ENCODE measurements around the gene NELFA. TPM values are rescaled to one million over a fixed set of nuclear protein-coding genes. Genes with fewer than 3 reads are reported as not detected.

NELFA gene
- total and polyA plus RNA-seq, 2 of the 13 experiments (the other 11 are each of a cell fraction or from before 2014, with no cell fraction given) = 13.3 to 18.5 TPM

DNA sequence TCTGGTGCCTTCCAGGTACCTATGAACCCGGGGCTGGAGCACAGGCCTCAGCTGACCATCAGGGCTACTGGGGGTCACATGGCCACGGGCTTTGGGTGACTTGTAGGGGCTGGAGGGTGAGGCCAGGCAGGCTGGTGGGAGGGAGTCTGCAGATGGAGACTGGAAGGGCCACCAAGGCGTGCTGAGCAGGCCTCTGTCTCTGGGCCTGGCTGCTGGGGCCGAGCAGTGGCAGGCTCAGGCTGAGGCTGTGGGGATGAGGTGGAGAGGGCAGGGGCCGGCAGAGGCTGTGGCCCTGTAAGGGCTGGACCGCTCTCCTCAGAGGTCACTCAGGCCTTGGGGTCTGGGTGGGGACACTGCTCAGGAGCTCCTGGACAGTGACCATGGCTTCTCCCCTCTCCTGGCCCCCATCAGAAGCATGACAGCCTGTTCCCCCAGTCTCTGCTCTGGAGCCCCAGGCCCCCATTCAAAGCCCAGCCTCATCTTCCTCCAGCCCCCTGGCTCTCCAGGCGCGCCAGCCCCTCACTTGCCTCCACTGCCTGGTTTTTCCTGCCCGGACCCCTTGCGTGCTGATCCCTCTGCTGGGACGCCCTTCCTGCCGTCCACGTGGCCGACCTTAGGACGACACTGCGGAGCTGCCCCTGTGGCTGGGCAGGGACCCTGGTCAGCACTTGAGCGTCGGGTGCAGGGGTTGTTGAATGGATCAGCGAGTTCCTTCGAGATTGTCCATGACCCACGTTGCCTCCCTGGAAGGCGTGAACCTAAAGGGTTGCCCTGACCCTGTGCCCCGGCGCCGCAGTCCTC lies 39.2 kb upstream of the NELFA start:
- Histone ChIP-seq H3K79me2 (ENCODE audit: insufficient read depth, low read length) (no peaks in the 10 kb centered on the region), H3K36me3 (replicated peaks in 1 of 2; ENCODE audit: control insufficient read depth in 1 of 2, insufficient read depth in 2 of 2, low read length in 2 of 2) (no peaks in the 10 kb centered on the region), H2AFZ (ENCODE audit: low read length) (no peak overlapping the region), H3K4me2 (ENCODE audit: low read depth, low read length) (no peak overlapping the region), H3K9me3 (ENCODE audit: low read length) (no peaks in the 10 kb centered on the region), H3K4me1 (ENCODE audit: insufficient read depth, low read length) (no peaks in the 10 kb centered on the region), H3K27ac (ENCODE audit: extremely low read length, insufficient read depth, low read length) (no peak overlapping the region), H3K27me3 (ENCODE audit: control insufficient read depth in 1 of 2, insufficient read depth in 2 of 2, low read length in 2 of 2) (peaks cover 1 to 21% of the 10 kb centered on the region in 2 experiments; a peak in 3 of 5 replicates), H3K9ac (ENCODE audit: insufficient read depth, low read depth, low read length) (no peak overlapping the region), H4K20me1 (ENCODE audit: insufficient read depth, low read length) (no peaks in the 10 kb centered on the region), H3K4me3 (replicated peaks in 1 of 3; ENCODE audit: insufficient read depth in 1 of 3, low read depth in 2 of 3, low read length in 3 of 3) (no peak overlapping the region)
- BruUV-seq (replicated peaks) = no TSS peak
- ChIA-PET POLR2A (no interaction called here), CTCF (ENCODE audit: low intra/inter-chr PET ratio, low total read pairs) (no interaction called here)
- TF ChIP-seq, protein P1, sequence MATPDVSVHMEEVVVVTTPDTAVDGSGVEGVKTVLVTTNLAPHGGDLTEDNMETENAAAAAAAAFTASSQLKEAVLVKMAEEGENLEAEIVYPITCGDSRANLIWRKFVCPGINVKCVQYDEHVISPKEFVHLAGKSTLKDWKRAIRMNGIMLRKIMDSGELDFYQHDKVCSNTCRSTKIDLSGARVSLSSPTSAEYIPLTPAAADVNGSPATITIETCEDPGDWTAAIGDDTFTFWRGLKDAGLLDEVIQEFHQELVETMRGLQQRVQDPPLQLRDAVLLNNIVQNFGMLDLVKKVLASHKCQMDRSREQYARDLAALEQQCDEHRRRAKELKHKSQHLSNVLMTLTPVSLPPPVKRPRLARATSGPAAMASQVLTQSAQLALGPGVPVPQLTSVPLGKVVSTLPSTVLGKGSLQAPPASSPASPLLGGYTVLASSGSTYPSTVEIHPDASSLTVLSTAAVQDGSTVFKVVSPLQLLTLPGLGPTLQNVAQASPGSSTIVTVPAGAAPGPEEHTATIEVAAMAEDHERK (CRISPR knock-in tag; IDR thresholded peaks at IDR 0.05; ENCODE audit: low read depth) = no peak
- TF ChIP-seq SALL1 (CRISPR knock-in tag; IDR thresholded peaks at IDR 0.05) (no peak), MED1 (CRISPR knock-in tag; IDR thresholded peaks at IDR 0.05) (no peak), BRCA1 (CRISPR knock-in tag; IDR thresholded peaks at IDR 0.05) (no peak)
- no peak for FAIRE-seq
- WGBS (ENCODE audit: low lambda C conversion rate) = 56% methylated on average over 16 of the region's 25 CpGs
- no peak for DNase-seq (ENCODE audit: low spot score)
- peak; percentile 14 for ATAC-seq
- in situ Hi-C loops (cut with HindIII; ENCODE audit: extremely low pct_ligation_motif_present, low pct_unique_long_range_greater_than_20kb) = no loop called here
- intact Hi-C loops (cut with micrococcal nuclease; ENCODE audit: unreplicated experiment) = no loop called here

DNA sequence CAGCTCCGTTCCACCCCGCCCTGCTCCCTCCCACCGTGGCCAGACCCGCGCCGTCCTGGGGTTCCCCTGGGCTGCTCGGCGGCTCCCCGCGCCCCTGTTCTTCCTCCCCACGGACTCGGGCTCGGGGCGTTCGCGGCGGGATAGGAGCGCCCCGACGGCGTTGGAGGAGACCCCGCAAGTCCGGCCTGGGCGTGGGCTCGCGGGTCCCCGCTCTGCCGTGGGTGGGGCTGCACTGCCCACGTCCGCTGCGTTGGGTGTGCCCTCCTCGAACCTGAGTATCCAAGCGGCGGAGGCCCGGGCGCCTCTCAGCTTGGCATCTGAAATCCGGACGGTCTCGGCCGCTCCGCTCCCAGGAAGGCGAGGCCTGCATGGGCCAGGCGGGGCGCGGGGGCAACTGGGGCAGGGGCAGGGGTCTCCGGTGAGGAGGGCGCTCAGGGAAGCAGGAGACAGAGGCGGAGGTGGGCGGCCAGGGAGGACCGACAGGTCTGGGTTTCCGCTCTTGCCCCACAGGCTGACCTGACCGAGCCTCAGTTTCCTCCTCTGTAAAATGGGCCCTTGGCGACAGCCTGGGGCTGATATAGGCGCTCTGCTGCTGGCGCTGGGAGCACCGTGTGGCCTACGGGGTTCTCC lies 38.4 kb upstream of the NELFA start:
- TF ChIP-seq ZNF629 (CRISPR knock-in tag; conservative IDR thresholded peaks at IDR 0.05) (peak; percentile 71), PAX8 (CRISPR knock-in tag; IDR thresholded peaks at IDR 0.05; ENCODE audit: borderline replicate concordance) (no peak)
- intact Hi-C loops (cut with micrococcal nuclease; ENCODE audit: unreplicated experiment) = no loop called here
- Histone ChIP-seq H2AFZ (ENCODE audit: low read length) (no peak overlapping the region), H3K79me2 (ENCODE audit: insufficient read depth, low read length) (no peaks in the 10 kb centered on the region), H3K27ac (ENCODE audit: extremely low read length, insufficient read depth, low read length) (no peak overlapping the region), H3K36me3 (replicated peaks in 1 of 2; ENCODE audit: control insufficient read depth in 1 of 2, insufficient read depth in 2 of 2, low read length in 2 of 2) (no peaks in the 10 kb centered on the region), H3K4me3 (replicated peaks in 1 of 3; ENCODE audit: insufficient read depth in 1 of 3, low read depth in 2 of 3, low read length in 3 of 3) (no peak overlapping the region), H3K4me1 (ENCODE audit: insufficient read depth, low read length) (no peaks in the 10 kb centered on the region), H3K9me3 (ENCODE audit: low read length) (no peaks in the 10 kb centered on the region), H3K4me2 (ENCODE audit: low read depth, low read length) (no peak overlapping the region), H4K20me1 (ENCODE audit: insufficient read depth, low read length) (no peaks in the 10 kb centered on the region), H3K27me3 (ENCODE audit: control insufficient read depth in 1 of 2, insufficient read depth in 2 of 2, low read length in 2 of 2) (peaks cover 3 to 21% of the 10 kb centered on the region in 2 experiments; a peak in 4 of 5 replicates), H3K9ac (ENCODE audit: insufficient read depth, low read depth, low read length) (no peak overlapping the region)
- no TSS peak for BruUV-seq (replicated peaks)
- ChIA-PET CTCF (ENCODE audit: low intra/inter-chr PET ratio, low total read pairs) (no interaction called here), POLR2A (no interaction called here)
- ATAC-seq (no peak), DNase-seq (ENCODE audit: low spot score) (no peak), FAIRE-seq (no peak)
- 74% methylated on average over 33 of the region's 57 CpGs for WGBS (ENCODE audit: low lambda C conversion rate)
- in situ Hi-C loops (cut with HindIII; ENCODE audit: extremely low pct_ligation_motif_present, low pct_unique_long_range_greater_than_20kb) = no loop called here
